Hematopoietic multipotent progenitor cell treated with erythropoietin and hydrocortisone succinate and interleukin-3 and kit ligand, for 4 days (in vitro differentiated cells): ENCODE results near the gene KIF26B.
A peak's percentile ranks its signal among the peaks of the same experiment; 100 is the strongest.

Source experiments
- DNase-seq: peaks from one replicate; pipeline ENCODE4 v3.0.0-alpha.2; 2015

KIF26B gene

DNA sequence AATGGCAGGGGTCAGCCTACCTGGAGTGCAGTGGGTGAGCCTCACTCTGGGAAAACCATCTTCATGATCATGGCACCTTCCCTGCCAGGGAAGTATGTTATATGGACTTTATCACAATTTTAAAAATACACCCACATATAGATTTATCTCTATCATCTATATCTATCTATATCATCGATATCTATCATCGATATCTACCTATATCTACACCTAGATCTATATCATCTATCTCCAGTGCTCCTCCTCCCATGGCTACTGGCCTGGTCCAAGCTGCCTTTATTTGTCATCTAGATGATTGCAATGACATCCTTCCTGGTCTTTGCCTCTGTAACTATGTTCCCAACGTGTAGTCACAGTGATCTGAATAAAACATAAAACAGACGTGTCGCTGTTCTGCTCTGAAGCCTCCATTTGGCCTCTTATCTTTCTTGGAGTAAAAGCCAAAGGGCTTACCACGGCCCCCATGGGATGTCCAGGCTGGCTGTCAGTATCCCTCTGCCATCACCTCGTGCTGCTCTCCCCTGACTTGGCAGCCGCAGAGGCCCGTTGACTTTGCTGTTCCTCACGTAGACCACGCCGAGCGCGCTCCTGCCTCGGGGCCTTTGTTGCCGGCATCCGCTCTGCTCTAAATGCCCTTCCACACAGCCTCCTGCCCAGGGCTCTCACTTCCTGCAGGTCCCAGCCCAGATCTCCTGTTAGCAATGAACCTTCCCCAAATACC is 20.6 kb upstream of the KIF26B start:
- DNase-seq: no peak

DNA sequence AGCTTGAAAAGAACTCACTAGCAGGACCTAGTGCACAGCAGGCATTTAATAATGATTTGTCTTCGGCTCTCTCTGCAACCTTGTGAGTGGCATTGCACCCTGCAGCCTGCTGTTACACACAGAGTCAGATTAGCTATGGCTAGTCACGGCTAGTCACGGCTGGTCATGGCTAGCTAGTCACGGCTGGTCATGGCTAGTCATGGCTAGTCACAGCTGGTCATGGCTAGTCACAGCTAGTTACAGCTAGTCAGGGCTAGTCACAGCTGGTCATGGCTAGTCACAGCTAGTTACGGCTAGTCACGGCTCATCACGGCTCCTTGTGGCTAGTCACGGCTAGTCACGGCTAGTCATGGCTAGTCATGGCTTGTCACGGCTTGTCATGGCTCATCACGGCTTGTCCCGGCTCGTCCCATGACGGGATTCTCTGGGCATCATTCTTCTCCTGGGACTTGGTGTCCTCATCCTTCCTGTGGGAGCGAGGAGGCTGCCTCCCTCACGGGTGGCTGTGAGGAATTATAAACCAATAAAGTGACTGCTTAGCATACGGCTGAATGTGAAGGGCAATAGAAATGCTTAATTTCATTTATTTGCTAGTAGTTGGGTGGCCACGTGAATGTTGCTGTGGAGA is 12.5 kb upstream of the KIF26B start:
- no peak for DNase-seq

DNA sequence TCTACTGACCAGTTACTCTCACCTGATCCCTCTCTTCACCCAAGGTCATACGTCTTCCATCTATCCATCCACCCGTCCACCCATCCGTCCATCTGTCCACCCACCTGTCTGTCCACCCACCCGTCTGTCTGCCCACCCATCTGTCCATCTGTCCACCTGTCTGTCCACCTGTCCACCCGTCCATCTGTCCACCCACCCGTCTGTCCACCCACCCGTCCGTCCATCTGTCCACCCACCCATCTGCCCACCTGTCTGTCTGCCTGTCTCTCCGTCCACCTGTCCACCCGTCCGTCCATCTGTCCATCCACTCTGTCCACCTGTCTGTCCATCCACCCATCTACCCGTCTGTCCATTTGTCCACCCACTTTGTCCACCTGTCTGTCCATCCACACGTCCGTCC is 11.8 kb upstream of the KIF26B start:
- no peak for DNase-seq

DNA sequence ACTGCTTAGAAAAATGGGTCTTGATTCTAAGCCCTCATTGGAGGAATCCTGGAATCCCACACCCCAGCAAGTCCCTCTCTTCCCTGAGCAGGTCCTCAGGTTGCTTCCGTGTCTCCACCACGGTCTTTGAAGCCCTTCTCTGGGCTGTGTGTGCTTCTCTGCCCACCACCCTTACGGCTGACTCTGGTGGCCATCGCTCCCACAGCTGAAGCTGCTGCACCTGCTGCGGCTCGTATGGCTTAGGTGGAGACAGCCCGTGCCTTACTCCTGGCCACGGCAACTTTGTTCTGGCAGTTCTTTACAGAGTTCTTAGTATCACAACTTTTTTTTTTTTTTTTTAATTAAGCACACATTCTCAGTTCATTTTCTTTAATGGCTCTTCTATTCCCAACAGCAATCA is 10.9 kb upstream of the KIF26B start:
- DNase-seq: no peak

DNA sequence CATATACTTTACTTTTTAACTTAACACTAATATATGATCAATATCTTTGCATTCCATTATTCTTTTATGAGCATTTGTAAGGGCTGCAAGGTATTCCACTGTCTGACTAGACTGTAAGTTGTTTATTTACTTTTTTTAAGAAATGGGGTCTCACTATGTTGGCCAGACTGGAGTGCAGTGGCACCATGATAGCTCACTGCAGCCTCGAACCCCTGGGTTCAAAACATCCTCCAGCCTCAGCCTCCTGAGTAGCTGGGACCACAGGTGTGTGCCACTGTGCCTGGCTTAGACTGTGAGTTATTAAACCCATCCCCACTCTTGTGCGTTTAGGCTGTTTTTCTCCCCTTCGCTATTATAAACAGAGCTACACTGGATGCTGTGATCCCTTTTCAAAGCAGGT is 6.7 kb upstream of the KIF26B start:
- DNase-seq: no peak

DNA sequence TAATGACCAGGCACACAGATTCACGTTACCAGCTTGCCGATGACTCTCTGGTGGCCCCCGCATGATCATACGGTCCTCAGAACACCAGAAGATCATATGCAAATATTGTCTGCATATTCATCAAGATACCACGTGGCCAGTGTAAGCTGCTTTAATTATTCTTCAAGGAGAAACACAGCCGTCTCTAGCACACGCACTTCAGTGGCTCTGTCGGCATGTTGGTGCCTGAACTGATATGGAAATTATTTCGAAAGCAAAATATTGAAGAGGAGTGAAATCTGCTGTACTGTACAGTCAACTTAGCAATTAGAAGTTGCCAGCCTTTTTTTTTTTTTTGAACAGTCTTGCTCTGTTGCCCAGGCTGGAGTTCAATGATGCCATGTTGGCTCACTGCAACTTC is 5.9 kb upstream of the KIF26B start:
- no peak for DNase-seq

DNA sequence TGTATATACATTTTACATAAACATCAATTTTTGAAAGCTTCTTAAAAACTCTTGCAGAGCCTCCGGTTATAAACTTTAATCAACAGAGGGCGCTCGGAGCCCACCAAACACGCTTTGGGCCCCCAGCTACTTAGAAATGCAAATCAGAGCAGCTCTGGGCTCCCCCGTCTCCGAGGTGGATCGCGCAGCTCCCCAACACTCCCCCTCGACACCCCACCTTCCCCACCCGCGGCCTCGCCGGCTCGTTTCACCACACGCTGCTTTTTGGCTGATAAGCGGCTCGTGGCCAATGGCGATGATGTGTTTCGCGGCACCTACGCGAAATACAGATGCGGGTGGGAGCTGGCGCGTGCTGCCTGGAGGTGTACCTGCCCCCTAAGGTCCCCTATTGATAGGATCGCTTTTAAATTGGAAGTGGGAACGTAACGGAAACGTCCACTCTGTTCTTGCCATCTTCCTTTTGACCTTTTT is 1.7 kb upstream of the KIF26B start:
- DNase-seq: peak; percentile 89

DNA sequence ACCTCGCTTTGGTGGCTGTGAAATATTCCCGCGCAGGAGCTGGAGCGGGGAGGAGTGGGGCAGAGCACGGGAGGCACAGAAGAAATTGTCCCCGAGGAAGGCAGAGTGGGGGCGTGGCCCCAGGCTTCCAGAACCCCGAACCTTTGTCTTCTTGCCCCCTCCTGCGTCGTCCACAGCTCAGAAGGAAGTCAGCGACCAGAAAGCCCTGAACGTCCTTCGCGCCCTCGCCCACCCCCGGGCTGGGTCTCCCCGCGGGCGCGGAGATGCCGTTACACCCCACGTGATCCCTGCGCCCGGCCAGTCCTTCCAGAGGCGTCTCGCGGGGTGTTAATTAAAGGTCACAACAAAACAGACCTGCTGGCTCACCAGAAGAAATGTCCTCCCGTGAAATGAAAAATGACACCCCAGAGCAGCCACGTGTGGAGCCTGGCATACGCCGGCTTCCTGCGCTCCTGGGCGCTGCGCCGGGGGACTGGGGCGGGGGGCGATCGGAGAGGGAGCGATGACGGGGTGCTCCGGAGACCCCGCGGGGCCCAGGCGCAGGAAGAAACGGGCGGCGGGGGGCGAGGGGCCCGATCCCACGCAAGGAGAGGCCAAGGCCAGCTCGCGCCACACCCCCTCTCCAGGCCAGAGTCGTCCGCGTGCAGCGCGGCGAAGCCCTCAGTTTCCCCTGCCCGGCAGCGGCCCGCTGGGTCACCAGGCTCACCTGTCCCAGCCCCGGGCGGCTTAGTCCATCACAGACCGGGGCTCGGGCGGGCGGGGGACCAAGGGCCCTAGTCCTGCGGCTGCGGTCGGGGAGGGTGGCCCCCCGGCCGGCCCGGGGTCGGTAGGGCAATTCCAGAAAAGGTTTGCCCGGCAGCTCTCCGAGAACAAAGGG is 995 bp upstream of the KIF26B start:
- peak; percentile 43 for DNase-seq

DNA sequence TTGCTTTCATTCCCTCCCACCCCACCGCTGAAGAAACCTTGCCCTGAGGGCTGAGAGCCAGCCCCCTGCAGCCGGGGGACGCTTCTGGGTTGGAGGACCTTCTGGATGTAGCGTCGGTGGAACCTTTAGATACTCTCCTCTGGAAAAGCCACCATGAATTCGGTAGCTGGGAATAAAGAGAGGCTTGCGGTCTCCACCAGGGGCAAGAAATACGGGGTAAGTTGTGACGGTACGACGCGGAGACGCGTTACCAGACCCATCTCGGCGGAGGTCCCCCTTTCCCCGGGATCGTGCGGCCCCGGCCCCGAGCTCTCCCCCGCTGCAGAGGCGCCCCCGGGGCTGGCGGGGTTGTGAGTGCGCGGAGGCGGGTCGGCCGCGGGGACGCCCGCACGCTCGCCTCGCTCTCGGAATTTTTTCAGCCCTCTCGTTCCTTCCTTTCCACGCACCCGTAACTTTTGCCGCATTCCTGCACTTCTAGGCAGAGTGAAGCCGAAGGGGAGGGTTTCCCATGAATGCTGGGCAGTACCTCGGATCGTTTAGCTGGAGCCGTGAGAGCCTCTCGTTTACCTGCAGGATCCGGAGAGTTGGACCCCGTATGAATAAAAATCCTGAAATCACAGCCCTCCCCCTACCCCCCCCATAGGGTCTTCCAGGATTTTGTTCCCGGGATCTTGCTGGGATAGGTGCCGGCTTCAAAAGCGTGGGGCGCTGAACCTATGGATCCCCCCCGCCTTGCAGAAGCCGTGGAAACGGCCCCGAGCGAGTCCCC is 671 bp downstream of the KIF26B start:
- DNase-seq: peak; percentile 41

DNA sequence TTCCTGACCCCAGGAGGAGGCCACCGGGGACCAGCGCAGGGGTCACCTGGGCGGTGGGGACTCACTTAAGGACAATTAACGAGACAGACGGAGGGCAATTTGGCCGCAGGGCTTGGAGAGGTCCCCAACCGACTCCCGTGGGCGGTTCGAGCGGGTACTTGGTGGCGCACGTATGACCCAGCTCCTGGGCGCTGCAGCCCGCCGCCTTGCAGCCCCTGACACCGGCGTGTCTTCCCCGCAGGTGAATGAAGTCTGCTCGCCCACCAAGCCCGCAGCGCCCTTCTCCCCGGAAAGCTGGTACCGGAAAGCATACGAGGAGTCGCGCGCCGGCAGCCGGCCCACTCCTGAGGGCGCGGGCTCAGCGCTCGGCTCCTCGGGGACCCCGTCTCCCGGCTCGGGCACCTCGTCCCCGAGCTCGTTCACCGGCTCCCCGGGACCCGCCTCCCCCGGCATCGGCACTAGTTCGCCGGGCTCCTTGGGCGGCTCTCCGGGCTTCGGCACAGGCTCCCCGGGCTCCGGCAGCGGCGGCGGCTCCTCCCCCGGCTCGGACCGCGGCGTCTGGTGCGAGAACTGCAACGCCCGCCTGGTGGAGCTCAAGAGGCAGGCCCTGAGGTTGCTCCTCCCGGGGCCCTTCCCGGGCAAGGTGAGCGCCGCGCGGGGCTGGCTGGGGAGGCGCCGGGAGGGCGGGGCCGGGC is 1.4 kb downstream of the KIF26B start:
- DNase-seq: peak; percentile 92

DNA sequence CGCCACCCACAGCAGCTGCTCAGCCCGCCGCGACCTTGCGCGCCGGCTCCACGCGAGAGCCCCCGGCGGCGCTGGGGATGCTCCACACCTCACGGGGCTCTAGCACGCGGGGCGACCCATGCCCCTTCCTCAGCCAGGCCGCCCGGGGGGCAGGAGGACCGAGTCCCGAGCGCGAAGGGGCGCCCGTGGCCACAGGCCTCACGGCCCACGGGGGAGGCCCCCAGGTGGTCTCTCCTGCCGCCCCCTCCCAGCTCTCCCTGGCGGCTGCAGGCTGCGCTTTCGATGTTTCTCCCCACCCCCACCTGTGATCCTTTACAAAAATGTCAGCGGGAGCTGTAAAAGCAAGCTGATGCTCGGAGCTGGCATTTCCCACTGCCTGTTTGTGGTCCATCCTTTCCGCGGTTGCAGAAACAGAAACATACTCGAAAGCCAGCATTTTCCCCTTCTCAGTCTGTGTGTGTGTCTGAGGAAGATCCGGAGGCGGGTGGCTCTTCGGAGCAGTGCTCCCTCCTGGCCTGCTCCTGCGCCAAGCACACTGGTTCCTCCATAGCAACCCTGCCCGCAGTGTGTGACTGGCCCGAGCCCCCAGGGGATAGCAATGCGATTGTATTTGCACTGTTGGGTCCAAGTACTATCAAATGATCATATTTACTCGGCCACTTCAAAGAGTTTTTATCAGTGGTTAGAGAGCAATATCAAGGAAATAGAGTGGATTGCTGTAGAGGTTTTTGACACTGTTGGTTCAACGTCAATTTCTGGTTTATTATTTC is 2.1 kb downstream of the KIF26B start:
- peak; percentile 24 for DNase-seq

DNA sequence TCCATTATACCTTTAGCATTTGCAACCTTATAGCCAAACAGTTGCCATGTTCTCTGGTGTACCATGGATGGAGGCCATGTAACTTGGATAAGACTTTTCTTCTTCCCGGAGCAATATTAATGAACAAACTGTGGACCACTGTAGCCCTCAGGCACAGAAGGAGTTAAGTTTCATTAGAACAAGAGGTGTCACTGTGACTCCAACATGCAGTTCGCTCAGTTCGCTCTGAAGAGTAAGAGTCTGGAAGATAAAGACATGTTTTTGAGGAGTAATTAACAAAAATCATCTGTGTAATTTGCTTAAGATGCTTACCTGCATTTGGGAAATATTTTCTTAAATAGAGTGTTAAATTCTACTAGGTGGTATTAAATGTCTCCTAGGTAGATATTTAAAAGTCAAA is 4.1 kb downstream of the KIF26B start:
- DNase-seq: no peak

DNA sequence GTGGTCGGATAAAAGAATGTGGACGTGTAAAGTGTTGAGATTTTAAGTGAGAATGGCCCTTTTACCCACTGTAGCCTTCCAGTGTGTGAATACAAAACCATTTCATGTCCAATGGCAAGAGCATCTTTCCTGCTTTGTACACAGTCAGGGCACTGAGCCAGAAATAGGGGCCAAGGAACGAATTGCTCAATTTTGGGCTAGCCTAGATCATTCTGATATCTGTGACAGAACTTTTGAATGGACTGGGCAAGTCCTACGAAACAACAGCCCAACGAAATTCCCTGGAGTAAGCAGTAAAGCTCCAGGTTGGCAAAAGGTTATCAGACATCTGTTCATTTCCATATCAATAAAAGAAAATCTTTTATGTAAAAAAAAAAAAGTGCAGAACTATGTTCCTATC is 5.5 kb downstream of the KIF26B start:
- no peak for DNase-seq

DNA sequence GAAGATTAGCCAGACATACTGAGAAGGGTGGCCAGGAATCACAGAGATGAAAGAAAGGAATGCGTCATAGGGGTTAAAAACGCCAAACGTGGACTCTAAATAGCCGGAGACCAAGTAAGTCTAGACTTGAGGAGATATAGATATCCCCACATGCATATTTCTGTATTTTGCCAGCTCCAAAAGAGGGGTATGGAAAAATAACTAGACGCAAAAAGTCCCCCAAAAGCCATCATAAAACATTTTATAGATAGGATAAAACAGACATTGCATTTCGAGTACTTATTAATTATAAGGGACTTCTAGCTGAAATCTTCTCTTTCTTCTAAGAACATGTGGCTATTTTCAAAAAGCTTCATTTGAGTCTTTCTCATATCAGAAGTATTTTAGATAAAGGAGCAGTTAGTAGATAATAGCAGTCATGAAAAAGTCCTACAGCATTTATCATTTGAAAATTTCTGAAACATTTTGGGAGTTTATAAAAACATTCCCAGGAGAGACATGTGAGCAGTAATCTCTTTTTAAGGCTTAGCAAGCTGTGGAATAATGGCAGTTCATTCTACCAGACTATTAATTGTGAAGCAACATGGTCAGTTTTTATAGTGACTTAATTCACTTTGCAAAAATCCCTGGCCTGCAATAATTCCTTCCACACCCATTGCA is 6.1 kb downstream of the KIF26B start:
- DNase-seq: no peak

DNA sequence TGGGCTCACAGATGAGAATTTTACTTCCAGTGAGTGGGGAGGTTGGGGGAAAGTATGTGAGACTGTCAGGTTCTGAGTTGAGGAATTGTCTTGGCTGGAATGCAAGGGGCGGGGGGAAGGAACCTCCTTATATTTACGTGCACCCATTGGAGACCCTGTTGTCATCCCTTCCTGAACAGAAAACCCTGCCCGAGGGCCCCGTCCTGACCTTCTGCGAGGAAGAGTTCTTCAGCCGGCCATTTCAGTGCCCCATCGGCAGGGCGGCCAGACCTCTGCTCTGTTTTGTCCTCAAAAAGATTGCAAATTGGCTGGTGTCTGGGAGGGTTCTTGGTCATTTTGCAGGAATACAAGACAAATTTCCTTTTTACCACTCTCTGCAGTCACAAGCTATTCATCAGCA is 7.1 kb downstream of the KIF26B start:
- no peak for DNase-seq

DNA sequence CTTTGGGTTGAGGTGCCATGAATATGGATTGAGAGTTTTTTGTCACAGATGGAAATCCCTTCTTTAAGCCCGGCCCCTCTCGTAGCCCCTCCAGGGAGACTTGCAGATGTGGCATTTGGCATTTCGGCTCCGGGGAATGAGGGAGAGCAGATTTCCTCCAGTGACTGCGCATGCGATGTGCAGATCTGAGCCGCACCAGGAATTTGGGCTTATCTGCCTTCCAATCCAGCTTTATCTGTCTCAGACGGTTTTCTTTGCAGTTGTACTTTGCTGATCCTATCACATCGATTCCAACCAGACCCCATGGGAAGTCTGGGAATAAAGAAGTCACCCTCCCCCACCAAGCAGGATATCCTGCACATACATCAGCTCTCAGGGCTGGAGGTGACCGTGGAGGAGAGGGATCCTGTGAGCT is 11.7 kb downstream of the KIF26B start:
- DNase-seq: no peak

DNA sequence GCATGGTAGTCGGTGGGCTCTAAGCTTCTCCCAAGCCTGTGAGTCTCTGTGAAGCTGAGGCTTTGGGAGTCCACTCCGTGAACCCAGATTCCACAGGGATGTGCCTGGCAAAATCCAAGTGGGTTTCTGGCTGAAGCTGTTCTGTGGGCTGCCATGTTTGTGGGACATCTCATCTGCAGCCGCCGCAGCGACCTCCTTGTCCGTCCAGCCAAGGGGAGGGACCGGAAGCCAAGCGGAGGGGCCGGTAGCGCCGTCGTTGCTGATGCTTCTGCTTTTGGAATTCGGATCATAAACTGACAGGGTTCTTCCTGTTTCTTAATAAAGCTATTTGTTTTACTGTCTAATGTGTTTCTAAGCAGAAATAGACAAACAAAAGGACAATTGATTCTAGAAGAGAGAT is 13.3 kb downstream of the KIF26B start:
- peak; percentile 83 for DNase-seq

DNA sequence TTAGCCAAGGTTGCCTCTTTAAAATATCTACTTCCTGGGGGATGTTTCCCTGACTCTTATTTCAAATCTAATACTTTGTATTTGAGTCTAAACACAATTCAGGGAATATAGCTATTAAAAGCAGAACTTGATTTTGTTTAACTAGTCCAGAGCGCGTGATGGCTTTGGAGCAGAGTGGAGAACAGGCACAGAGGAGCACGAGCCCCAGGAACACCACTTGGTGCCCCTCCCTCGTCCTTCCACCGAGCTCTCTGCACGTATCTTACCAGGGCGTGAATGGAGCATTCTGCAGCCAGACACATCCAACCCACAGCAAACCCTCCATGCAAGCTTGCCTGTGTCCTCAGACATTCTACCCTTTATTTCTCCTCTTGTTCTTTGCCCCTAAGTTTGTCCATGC is 14.1 kb downstream of the KIF26B start:
- no peak for DNase-seq

DNA sequence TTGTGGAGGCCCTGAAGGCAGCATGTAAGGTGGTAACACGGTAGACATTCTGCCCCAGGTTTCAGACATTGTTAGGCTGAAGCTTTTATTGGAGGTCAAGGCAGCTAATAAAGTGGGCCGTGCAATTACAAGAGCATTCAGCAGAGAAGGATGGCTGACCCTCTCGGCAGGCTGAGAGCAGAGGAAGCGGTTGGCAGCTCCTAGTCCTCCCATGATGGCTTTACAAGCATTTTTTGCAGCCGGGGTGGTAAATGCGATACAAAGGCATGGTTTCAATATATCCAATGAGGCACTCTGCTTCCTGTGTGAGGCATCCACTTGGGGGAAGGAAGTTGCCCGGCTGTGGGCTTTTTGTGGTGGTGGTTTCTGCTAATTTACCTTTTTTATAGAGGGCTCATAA is 14.6 kb downstream of the KIF26B start:
- peak; percentile 38 for DNase-seq

DNA sequence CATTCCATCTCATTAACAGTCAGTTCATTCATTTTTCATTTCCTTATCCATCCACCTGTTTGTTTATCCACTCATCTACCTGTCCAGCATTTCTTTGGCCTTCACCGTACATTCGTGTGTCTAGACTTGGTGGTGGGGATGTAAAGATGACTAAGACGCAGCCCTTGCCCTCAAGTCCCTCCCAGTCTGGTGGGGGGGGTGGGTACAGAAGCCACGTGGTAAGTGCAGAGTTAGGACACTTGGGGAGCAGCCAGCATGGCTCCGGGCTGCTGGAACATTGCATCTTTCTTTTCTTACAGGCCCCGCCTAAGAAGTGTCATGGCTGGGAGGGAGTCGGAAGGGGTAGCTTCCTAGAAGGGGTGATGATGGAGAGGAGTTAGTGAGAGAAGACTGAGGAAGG is 17.2 kb downstream of the KIF26B start:
- DNase-seq: no peak

DNA sequence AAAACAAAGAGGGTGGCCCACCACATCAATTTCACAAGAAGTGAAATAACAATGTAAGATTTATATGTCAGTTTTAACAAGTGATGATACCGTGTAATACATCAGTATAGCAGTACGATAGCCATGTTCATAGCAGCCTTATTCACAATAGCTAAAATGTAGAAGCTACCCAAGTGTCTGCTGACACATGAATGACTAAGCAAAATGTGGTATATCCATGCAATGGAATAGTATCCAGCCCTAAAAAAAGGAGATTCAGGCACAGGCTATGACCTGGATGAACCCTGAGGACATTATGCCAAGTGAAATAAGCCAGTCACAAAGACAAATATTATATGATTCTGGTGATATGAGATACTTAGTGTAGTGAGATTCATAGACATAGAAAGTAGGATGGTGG is 18.0 kb downstream of the KIF26B start:
- no peak for DNase-seq
